COLO829 (cell line): ENCODE data around the gene GPATCH3.
"Not testable (repeated sequence)": the region's sequence is repeated elsewhere in the genome, so short reads cannot be mapped to it uniquely, and the experiment has no call there.

Experiments
- DNase-seq: peaks from one replicate; pipeline ENCODE4 v3.0.0; 2012; ENCODE audit warnings: low spot score

Gene GPATCH3

GRCh38 chr1:26913389-26913753, 13.1 kb upstream of the GPATCH3 start:
- DNase-seq = no peak

DNA sequence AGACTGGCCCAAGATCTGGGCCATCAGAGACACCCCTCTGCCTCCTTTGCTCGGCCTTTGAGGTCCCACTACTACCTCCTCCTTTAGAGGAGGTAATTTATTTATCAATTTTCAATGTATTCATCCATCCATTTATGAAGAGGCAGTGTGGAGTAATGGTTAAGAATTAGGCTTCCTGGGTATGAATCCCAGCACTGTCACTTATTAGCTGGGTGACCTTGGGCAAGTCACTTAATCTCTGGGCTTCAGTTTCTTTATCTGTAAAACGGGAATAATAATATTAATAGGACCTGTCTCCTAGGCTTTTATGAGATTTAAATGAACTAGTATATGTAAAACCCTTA, 11.9 kb upstream of the GPATCH3 start:
- no peak for DNase-seq

- no peak for DNase-seq
Measured at GRCh38 chr1:26911399-26912146, 11.3 kb upstream of the GPATCH3 start.

DNA sequence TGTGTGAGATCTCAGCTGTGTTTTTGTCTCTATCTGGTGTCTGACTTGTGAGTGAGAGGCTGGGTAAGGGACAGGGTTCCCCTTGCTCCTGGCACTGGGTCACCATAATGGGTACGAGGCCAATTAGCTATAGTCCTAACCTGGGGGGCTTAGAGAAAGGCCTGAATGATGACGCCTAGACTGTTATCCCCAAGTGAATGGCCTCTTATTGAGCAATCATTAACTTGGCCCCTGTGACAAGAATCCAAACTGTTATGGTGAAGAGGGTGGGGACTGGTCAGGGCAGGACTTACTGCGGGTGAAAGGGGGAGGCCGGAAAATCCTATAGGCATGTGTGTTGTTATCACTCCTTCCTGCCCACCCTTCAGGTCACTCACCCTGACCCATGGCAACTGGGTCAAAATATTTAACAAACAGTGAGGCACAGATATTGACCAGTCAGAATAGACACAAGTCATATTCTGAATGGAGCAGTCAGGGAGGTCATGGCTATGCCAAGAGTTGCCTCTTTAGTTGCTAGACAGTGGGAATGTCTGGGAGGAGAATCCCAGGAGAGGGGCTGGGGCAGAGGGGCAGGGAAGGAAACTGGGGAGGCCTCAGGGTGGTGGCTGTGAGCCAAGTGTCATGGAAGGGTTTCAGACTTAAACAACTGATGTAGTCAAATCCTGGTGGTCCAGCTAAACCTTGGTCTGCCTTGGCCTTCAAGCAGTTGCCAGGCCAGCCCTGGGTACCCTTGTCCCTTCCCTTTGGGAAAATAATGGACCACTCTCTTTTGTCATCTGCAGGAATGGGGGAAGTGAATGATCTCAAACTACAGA, 10.3 kb upstream of the GPATCH3 start:
- no peak for DNase-seq

GRCh38 chr1:26909951-26910342, 9.7 kb upstream of the GPATCH3 start:
- no peak for DNase-seq

- no peak for DNase-seq
Measured at GRCh38 chr1:26907071-26907917, 7.0 kb upstream of the GPATCH3 start.

GRCh38 chr1:26900815-26901511, 696 bp upstream of the GPATCH3 start:
- no peak for DNase-seq

- no peak for DNase-seq
Measured at GRCh38 chr1:26897351-26897750, 2.9 kb downstream of the GPATCH3 start.

GRCh38 chr1:26894263-26894662, 6.0 kb downstream of the GPATCH3 start:
- DNase-seq = no peak

DNA sequence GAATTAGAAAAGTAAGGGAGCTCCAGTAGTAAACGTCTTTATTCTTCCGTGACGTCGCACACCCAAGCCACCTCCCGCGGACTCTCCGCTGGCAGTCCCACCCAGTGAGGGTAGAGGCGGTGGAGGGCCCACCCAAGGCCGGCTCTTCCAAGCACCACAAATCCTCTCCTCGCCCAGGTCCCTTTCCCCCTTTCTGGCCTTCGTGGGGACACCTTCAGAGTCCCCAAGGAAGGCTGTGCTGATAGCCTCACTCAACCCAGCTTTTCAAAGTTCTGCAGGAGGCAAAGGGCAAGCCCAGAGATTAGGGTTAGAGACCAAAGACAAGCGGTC, 9.8 kb downstream of the GPATCH3 start:
- no peak for DNase-seq

DNA sequence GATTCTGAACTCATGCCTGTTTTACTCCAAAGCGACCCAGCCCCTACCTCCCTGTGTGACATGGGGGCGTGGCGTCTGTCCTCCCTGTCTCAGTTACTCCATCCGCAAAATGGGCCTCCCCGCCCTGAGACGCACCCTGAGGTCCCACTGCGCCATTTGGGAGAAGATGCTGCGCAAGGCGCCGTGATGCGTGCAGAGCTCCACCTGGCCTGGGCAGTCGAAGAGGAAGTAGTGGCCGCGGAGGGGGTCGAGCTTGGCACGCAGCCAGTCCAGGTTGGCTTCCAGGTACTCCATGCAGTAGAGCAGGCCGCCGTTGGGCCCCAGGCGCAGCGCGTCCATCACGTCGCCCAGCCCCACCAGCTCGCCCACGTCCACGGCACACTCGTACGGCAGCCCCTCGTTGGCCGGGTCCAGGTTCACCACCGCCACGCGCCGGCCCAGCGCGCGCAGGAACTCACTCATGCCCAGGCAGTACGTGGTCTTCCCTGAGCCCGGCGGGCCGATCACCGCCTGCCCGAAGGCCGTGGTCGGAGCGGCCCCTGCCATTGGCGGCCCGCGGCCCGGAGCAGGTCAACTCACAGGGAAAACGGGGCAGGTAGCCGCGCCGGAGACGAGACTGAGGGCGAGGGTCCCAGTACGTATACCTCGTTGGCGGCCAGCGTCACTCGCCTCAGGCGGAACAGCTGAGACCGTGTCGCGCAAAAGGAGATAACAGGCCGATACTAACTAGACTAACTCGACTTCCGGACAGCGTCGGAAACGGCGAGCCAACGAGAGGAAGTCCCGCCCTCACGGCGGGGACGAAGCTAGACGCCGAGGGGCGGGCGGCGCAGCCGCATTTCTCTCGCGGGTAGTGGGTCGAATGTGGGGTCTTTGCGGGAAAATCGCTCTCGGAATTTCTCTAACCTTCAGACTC, 10.5 kb downstream of the GPATCH3 start, which contains the start of gene GPN2:
Gene GPN2 (minus strand): TSS at position 733 of the 916 bp plus-strand sequence. CDS start 187 bp downstream, at position 546.
- DNase-seq = peak; percentile 77

DNA sequence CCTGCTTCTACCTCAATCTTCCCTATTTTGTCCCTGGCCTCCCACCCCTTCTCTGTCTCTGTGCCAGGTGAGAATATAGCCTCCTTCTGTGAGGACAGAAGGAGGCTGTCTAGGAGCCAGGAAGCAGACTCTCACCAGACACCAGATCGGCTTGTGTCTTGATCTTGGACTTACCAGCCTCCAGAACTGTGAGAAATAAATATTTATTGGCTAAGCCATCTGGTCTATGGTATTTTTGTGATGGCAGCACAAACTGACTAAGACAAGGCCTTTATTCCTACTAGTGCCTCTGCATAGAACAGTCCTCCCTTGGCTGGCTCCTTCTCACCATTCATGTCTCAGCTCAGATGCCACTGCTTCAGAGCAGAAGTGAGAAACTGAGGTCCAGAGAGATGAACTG, 12.0 kb downstream of the GPATCH3 start:
- no peak for DNase-seq

DNA sequence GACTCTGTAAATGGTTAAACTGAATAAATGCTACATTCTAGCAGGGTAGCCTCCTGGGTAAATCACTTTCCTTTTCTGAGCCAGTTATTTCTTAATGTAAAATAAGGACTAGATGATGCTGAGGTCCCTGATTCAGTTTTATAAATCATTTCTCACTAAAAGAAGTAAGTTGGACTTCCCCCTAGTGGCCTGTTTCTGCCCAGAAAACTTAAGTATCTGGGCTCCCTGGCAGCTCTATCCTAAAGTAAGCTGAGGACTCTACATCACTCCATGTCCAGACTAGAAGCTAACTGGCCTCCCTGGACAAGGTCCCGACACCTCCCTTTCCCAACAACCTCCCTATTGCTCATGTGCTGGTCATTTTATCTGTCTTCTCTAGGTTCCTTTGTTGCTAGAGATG, 13.1 kb downstream of the GPATCH3 start:
- DNase-seq = no peak

- DNase-seq = no peak
Measured at GRCh38 chr1:26882696-26883463, 17.4 kb downstream of the GPATCH3 start.

- DNase-seq = not testable (repeated sequence)
Measured at GRCh38 chr1:26881611-26882010, 18.7 kb downstream of the GPATCH3 start.

DNA sequence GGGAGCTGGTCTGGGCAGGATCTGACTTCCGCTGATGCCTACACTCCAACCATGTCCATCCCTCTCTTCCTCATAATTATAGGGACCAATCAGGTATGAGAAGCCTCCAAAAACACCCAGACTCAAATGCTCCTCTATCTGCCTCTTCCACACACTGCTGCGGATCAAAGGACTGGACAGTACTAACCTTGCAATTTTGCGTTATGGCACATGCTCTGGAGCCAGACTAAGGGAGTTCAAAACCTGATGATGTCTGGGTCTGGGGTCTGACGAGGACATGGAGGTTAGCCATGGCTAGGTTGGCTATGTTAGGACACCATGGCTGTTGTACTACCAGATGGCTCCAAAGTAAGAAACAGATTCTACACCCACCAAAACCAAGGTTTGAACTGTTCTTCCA, 20.5 kb downstream of the GPATCH3 start:
- no peak for DNase-seq

DNA sequence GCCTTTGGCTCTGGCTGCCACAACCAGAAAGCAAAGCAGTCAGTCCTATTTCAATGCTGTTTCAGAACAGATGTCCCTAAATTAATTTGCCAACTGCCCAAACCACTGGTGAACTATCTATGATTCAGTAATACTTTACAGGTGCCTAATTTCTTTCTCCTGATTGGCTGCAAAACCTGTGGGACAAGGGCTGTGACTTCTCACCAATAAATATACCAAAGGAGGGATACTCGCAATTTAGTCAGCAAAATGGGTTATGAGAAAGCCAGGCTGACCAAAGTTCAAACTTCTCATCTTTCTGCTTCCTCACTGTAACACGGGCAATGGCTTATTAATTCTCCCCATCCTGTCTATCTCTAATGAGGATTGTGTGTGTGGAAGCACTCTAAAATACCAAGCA, 22.9 kb downstream of the GPATCH3 start:
- no peak for DNase-seq

GRCh38 chr1:26874896-26875295, 25.4 kb downstream of the GPATCH3 start:
- DNase-seq = no peak

- not testable (repeated sequence) for DNase-seq
Measured at GRCh38 chr1:26873097-26873496, 27.2 kb downstream of the GPATCH3 start.
